HUES6 (cell line): ENCODE data around the gene MAU2.
A peak's percentile ranks its signal among the peaks of the same experiment; 100 is the strongest.

Experiments used
- H3K27ac ChIP-seq: 2 replicates; pipeline ENCODE4 v1.7.0; 2013; ENCODE audit warnings: low read depth, mild to moderate bottlenecking, low read length, inconsistent platforms
- H3K27me3 ChIP-seq: 2 replicates; pipeline ENCODE4 v1.6.1; 2013; ENCODE audit warnings: low read length; ENCODE audit not compliant: control insufficient read depth, insufficient read depth
- H3K36me3 ChIP-seq: 2 replicates; pipeline ENCODE4 v1.6.1; 2013; ENCODE audit warnings: low read length; ENCODE audit not compliant: control insufficient read depth, insufficient read depth
- H3K4me1 ChIP-seq: 2 replicates; pipeline ENCODE4 v1.6.1; 2013; ENCODE audit warnings: low read length; ENCODE audit not compliant: control insufficient read depth, insufficient read depth
- H3K4me3 ChIP-seq: 2 replicates; pipeline ENCODE4 v1.5.1; 2013; ENCODE audit warnings: low read depth, low read length
- H3K9ac ChIP-seq: one replicate; pipeline ENCODE4 v1.6.1; 2013; ENCODE audit warnings: mild to moderate bottlenecking, low read length
- H3K9me3 ChIP-seq: 2 replicates; pipeline ENCODE4 v1.6.1; 2013; ENCODE audit warnings: low read depth, low read length; ENCODE audit not compliant: control insufficient read depth, insufficient read depth

The MAU2 gene

DNA sequence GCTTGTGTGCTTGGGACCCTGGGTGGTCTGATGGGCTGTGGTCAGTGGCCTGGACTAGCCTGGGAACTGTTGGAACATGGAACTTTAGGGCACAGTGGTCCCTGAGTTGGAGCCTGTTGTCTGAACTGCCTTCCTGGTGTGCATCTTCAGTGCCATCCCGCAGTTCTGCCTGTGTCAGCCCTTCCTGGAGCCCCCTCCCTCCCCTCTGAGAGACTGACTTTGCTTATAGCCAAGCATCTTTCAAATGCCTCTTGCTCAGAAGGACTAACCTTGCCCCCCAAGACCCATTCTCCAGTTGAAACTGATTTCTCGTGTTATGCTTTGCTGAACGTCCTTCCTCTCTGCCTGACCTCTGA, 14.3 kb downstream of the MAU2 start:
- Histone ChIP-seq H3K27ac (0 out of 2 replicates have a peak overlapping the region, but pooled peaks have one; percentile 14), H3K4me1 (no peaks in the 10 kb centered on the region), H3K4me3 (no peak overlapping the region), H3K9ac (peak overlapping the region; percentile 15), H3K36me3 (peaks cover 84% of the 10 kb centered on the region), H3K9me3 (no peaks in the 10 kb centered on the region), H3K27me3 (no peaks in the 10 kb centered on the region)

- peak overlapping the region; percentile 14; the same call in 1 of the 2 replicates for H3K27ac ChIP-seq
Measured at GRCh38 chr19:19335408-19336158, 15.0 kb downstream of the MAU2 start.

GRCh38 chr19:19336597-19336996, 16.0 kb downstream of the MAU2 start:
- H3K27me3 ChIP-seq = no peaks in the 10 kb centered on the region
- H3K27ac ChIP-seq = no peak overlapping the region
- peaks cover 84% of the 10 kb centered on the region for H3K36me3 ChIP-seq
- no peaks in the 10 kb centered on the region for H3K9me3 ChIP-seq
- H3K9ac ChIP-seq = no peak overlapping the region
- no peaks in the 10 kb centered on the region for H3K4me1 ChIP-seq
- H3K4me3 ChIP-seq = no peak overlapping the region

More at GRCh38 chr19:19335408-19336158, 15.0 kb downstream of the MAU2 start:
- H3K27me3 ChIP-seq = no peaks in the 10 kb centered on the region
- H3K9me3 ChIP-seq = no peaks in the 10 kb centered on the region
- peak overlapping the region; percentile 15 for H3K9ac ChIP-seq
- H3K4me3 ChIP-seq = no peak overlapping the region
- no peaks in the 10 kb centered on the region for H3K4me1 ChIP-seq
- peaks cover 83% of the 10 kb centered on the region for H3K36me3 ChIP-seq

GRCh38 chr19:19337120-19337519, 16.5 kb downstream of the MAU2 start:
- Histone ChIP-seq H3K9ac (no peak overlapping the region), H3K9me3 (no peaks in the 10 kb centered on the region), H3K27ac (no peak overlapping the region), H3K27me3 (no peaks in the 10 kb centered on the region), H3K36me3 (peaks cover 85% of the 10 kb centered on the region), H3K4me1 (no peaks in the 10 kb centered on the region), H3K4me3 (no peak overlapping the region)

DNA sequence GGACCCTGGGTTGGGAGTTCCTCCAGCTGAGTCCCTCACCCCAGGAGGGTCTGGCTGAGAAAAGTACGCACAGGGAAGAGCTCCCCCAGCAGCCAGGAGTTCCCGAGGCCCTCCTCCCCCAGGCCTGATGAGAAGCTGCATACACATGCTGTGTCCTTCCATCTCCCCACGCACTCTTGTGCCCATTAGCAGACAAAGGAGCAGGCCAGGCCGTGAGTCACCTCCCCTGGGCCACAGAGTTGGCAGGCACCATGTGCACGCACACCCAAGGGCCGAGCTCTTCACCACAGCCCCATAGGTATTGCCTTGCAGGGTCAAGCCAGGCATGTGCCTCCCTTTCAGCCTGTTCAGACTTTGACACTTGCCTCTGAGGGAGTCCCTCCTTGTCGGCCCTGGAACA, 17.5 kb downstream of the MAU2 start:
- Histone ChIP-seq H3K9me3 (no peaks in the 10 kb centered on the region), H3K27me3 (no peaks in the 10 kb centered on the region), H3K4me1 (no peaks in the 10 kb centered on the region), H3K9ac (no peak overlapping the region), H3K27ac (no peak overlapping the region), H3K36me3 (peaks cover 83% of the 10 kb centered on the region), H3K4me3 (no peak overlapping the region)

DNA sequence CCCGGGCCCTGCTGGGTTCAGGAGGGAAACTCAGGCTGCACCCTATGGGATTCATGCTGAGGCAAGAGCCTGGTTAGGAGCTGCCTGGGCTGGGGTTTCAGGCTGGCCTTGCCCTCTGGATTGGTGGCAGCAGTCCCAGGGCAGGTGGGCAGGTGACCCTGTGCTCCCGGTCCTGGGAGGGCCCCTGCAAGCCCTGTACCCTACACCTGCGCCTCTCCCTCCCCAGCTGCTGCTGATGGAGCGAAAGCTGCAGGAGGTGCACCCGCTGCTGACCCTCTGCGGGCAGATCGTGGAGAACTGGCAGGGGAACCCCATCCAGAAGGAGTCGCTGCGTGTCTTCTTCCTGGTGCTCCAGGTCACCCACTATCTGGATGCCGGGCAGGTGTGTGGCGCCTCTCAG, 20.4 kb downstream of the MAU2 start:
- no peaks in the 10 kb centered on the region for H3K27me3 ChIP-seq
- H3K27ac ChIP-seq = no peak overlapping the region
- no peaks in the 10 kb centered on the region for H3K4me1 ChIP-seq
- H3K4me3 ChIP-seq = no peak overlapping the region
- peaks cover 81% of the 10 kb centered on the region for H3K36me3 ChIP-seq
- H3K9me3 ChIP-seq = no peaks in the 10 kb centered on the region
- H3K9ac ChIP-seq = no peak overlapping the region

- Histone ChIP-seq H3K9me3 (no peaks in the 10 kb centered on the region), H3K27ac (no peak overlapping the region), H3K36me3 (peaks cover 81% of the 10 kb centered on the region), H3K9ac (no peak overlapping the region), H3K27me3 (no peaks in the 10 kb centered on the region), H3K4me3 (no peak overlapping the region), H3K4me1 (no peaks in the 10 kb centered on the region)
Measured at GRCh38 chr19:19342086-19343015, 21.7 kb downstream of the MAU2 start.

GRCh38 chr19:19343016-19343362, 22.4 kb downstream of the MAU2 start:
- Histone ChIP-seq H3K36me3 (peaks cover 81% of the 10 kb centered on the region), H3K4me1 (no peaks in the 10 kb centered on the region), H3K27me3 (no peaks in the 10 kb centered on the region), H3K4me3 (no peak overlapping the region), H3K27ac (no peak overlapping the region), H3K9ac (no peak overlapping the region), H3K9me3 (no peaks in the 10 kb centered on the region)

GRCh38 chr19:19343762-19344161, 23.1 kb downstream of the MAU2 start:
- peaks cover 80% of the 10 kb centered on the region for H3K36me3 ChIP-seq
- no peak overlapping the region for H3K4me3 ChIP-seq
- no peak overlapping the region for H3K9ac ChIP-seq
- H3K27me3 ChIP-seq = no peaks in the 10 kb centered on the region
- no peaks in the 10 kb centered on the region for H3K4me1 ChIP-seq
- H3K27ac ChIP-seq = no peak overlapping the region
- no peaks in the 10 kb centered on the region for H3K9me3 ChIP-seq

GRCh38 chr19:19345232-19345631, 24.6 kb downstream of the MAU2 start:
- Histone ChIP-seq H3K9ac (no peak overlapping the region), H3K9me3 (no peaks in the 10 kb centered on the region), H3K27ac (no peak overlapping the region), H3K36me3 (peaks cover 83% of the 10 kb centered on the region), H3K4me3 (no peak overlapping the region), H3K27me3 (no peaks in the 10 kb centered on the region), H3K4me1 (no peaks in the 10 kb centered on the region)

DNA sequence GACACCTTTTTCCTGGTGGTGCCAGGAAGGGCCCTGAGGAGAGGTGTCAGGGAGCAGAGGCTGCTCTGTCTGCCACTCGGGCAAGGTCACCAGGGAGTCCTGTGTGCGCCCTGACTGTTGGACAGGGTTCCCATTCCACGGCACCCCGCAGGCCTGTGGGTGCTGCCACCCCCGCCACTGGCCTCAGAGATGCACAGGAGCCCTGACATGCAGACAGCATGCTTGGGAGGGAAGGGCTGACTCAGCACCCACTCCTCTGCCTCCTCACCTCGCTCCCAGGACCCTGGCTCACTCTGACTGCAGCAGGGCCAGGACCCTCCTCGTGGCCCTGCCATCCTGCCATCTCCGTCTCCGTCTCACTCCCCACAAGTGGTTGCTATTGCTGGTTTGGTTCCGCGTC, 25.3 kb downstream of the MAU2 start:
- H3K27me3 ChIP-seq = no peaks in the 10 kb centered on the region
- H3K36me3 ChIP-seq = peaks cover 81% of the 10 kb centered on the region
- H3K4me1 ChIP-seq = no peaks in the 10 kb centered on the region
- no peak overlapping the region for H3K27ac ChIP-seq
- H3K4me3 ChIP-seq = no peak overlapping the region
- H3K9me3 ChIP-seq = no peaks in the 10 kb centered on the region
- no peak overlapping the region for H3K9ac ChIP-seq
